T-cell (primary cell): ENCODE data around the gene SMAD4. TPM values are rescaled to one million over a fixed set of nuclear protein-coding genes. Genes with fewer than 3 reads are reported as not detected.

ENCODE experiments used
- ATAC-seq, 4 experiments: fragments of 200-7000 bp in 3 of 4; fragments of 150-1000 bp in 1 of 4; cut with Tn5 transposase; replicated peaks in 1 of 4; 1 replicate in 3 of 4; 2 replicates in 1 of 4; pipeline ENCODE4 v1.10.0; 2021; ENCODE audit warnings: moderate library complexity in 3 of 4, mild to moderate bottlenecking in 2 of 4, moderate number of reproducible peaks in 1 of 4
- CTCF ChIA-PET, 2 donors: fragments of 300-600 bp; sonication (Branson Sonifier 250); formaldehyde crosslinking; loops; one replicate each; lab custom pipeline; 2022; ENCODE audit warnings: antibody characterized with exemption in 2 of 2; lab: Charles Lee
- POLR2A ChIA-PET, 2 donors: fragments of 300-600 bp; sonication (Branson Sonifier 250); formaldehyde crosslinking; loops; one replicate each; lab custom pipeline; 2022; ENCODE audit warnings: antibody characterized with exemption in 2 of 2; lab: Charles Lee
- DNase-seq, 35 experiments: peaks; one replicate each; pipeline versions ENCODE4 v3.0.0 to v3.0.0-alpha.2; 2013 to 2023
- H3K27ac ChIP-seq: one replicate; pipeline ENCODE4 v1.5.1; 2013; ENCODE audit warnings: low read length
- H3K27me3 ChIP-seq, 2 experiments: replicated peaks in 1 of 2; 1 replicate in 1 of 2; 2 replicates in 1 of 2; pipeline versions ENCODE4 v1.6.1 to v1.7.0; 2013; ENCODE audit warnings: low read length in 1 of 2, mixed read lengths in 1 of 2; ENCODE audit not compliant: control insufficient read depth in 2 of 2, insufficient read depth in 2 of 2; ENCODE audit errors: extremely low read depth in 1 of 2
- H3K36me3 ChIP-seq, 2 donors: 1 replicate in 1 of 2; 2 replicates in 1 of 2; pipeline versions ENCODE4 v1.6.1 to v1.7.0; 2013; ENCODE audit warnings: low read length in 1 of 2; ENCODE audit not compliant: control insufficient read depth in 2 of 2, insufficient read depth in 1 of 2; ENCODE audit errors: extremely low read depth in 1 of 2
- H3K4me1 ChIP-seq, 2 experiments: 1 replicate in 1 of 2; 2 replicates in 1 of 2; pipeline versions ENCODE4 v1.6.1 to v1.7.0; 2013; ENCODE audit warnings: low read length in 2 of 2, mixed read lengths in 1 of 2; ENCODE audit not compliant: insufficient read depth in 2 of 2, control insufficient read depth in 1 of 2; ENCODE audit errors: extremely low read depth in 1 of 2
- H3K4me3 ChIP-seq, 2 donors: 1 replicate in 1 of 2; 2 replicates in 1 of 2; pipeline versions ENCODE4 v1.5.1 to v1.7.0; 2013; ENCODE audit warnings: mild to moderate bottlenecking in 2 of 2, low read length in 1 of 2, moderate library complexity in 1 of 2; ENCODE audit not compliant: control insufficient read depth in 1 of 2; ENCODE audit errors: extremely low read depth in 1 of 2
- H3K9me3 ChIP-seq: 2 replicates; pipeline ENCODE4 v1.7.0; 2013
- H3K27ac Mint-ChIP-seq, 2 donors: one replicate each; pipeline ENCODE4 v1.8.0; 2020 to 2021; ENCODE audit warnings: mild to moderate bottlenecking in 2 of 2, mixed read lengths in 2 of 2
- H3K27me3 Mint-ChIP-seq, 2 donors: one replicate each; pipeline ENCODE4 v1.8.0; 2021 to 2022; ENCODE audit warnings: mixed read lengths in 2 of 2
- H3K36me3 Mint-ChIP-seq: one replicate; pipeline ENCODE4 v1.8.0; 2021; ENCODE audit warnings: mixed read lengths
- H3K4me1 Mint-ChIP-seq, 3 donors: one replicate each; pipeline ENCODE4 v1.8.0; 2020 to 2022; ENCODE audit warnings: mixed read lengths in 3 of 3, mild to moderate bottlenecking in 1 of 3
- H3K4me3 Mint-ChIP-seq, 3 donors: one replicate each; pipeline ENCODE4 v1.8.0; 2020 to 2022; ENCODE audit warnings: mild to moderate bottlenecking in 3 of 3, mixed read lengths in 3 of 3, moderate library complexity in 3 of 3
- H3K9me3 Mint-ChIP-seq, 3 donors: one replicate each; pipeline ENCODE4 v1.8.0; 2020 to 2022; ENCODE audit warnings: mixed read lengths in 3 of 3
- WGBS: methylation state at CpG from one replicate; pipeline ENCODE4 v1.1.5; 2013; ENCODE audit warnings: missing lambda C conversion rate; ENCODE audit not compliant: insufficient coverage; 5-methylcytosine and 5-hydroxymethylcytosine counted together
- total RNA-seq, 35 experiments: library from RNA in 6 of 35; stranded (reverse) in 6 of 35; fragments of 120-200 nt in 1 of 35; gene quantifications; one replicate each; pipeline versions ENCODE4 v1.2.1 to v1.2.4 and lab custom pipeline; 2013 to 2026

Gene SMAD4
- total RNA-seq, 5 donors from 2014 or later (not counting 1 experiment from before 2014, with no cell fraction given): 80.9 to 124 (median 117) TPM

DNA sequence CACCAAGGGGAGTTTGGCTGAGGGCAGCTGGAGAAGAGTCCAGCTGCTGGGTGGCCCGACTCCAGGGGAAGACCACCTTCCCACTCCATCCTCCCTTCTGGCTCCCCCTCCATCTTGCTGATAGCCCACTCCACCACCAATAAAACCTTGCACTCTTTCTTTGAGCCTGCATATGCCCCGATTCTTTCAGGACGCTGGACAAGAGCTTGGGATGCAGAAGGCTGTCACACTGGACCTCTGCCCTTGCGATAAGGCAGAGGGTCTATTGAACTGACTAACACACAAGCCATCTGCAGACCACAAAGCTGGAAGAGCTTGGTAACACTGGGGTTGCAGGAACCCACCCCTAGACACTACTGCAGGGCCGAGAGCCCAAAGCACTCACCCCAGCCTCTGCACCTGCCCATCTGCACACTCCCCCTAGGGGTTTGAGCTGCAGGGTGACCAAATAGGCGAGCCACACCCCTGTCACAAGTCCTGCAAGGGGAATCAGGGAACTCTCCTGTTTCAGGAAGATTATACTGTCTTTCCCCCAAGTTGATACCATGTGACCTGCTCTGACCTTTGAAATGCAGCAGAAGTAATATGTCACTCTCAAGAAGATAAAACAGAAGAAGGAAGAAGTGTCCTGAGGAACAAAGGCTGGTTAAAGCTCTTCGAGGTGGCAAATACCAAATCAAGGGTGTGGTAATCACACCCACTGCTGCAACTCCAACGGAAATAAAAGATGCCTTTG, 70.5 kb downstream of the SMAD4 start:
- H3K4me3 Mint-ChIP-seq: no peak overlapping the region
- H3K4me1 Mint-ChIP-seq: no peaks in the 10 kb centered on the region
- POLR2A ChIA-PET: no interaction called here
- no peaks in the 10 kb centered on the region for H3K9me3 ChIP-seq
- no peak overlapping the region for H3K27ac Mint-ChIP-seq
- WGBS: 85% methylated on average over 4 of the region's 8 CpGs
- peaks cover 0 to 3% (median 0%) of the 10 kb centered on the region in 3 donors for H3K9me3 Mint-ChIP-seq
- no peak overlapping the region for H3K27ac ChIP-seq
- H3K36me3 ChIP-seq: no peaks in the 10 kb centered on the region
- H3K4me1 ChIP-seq: no peaks in the 10 kb centered on the region
- DNase-seq (no peak), ATAC-seq (no peak)
- peaks cover 3% of the 10 kb centered on the region for H3K36me3 Mint-ChIP-seq
- H3K4me3 ChIP-seq: no peak overlapping the region
- peaks cover 0 to 6% of the 10 kb centered on the region in 2 donors for H3K27me3 Mint-ChIP-seq
- CTCF ChIA-PET: no interaction called here
- H3K27me3 ChIP-seq: no peaks in the 10 kb centered on the region

DNA sequence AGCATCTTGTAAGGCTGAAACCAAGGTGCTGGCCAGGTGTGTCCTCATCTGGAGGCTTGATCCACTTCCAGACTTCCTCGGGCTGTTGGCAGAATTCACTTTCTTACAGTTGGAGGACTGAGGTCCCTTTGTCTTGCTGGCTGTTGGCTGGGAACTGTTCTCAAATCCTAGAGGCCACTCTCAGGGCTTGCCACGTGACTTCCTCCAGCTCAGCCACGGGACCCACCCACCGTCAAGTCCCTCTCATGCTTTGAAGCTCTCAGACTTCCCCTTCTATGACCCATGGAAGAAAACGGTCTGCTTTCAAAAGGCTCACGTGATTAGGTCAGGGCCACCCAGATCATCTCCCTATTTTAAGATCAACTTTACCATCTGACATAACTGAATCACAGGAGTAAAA, 77.1 kb downstream of the SMAD4 start:
- H3K9me3 Mint-ChIP-seq: peaks cover 0 to 3% (median 0%) of the 10 kb centered on the region in 3 donors
- H3K4me1 Mint-ChIP-seq: peaks cover 12 to 16% (median 12%) of the 10 kb centered on the region in 3 donors
- ChIA-PET POLR2A (interaction anchor here in 1 of 2 donors (0.6 kb wide), 1 partner anchor 912 kb away, joined by 6 read pairs; no protein-coding TSS in a partner anchor), CTCF (no interaction called here)
- H3K36me3 Mint-ChIP-seq: no peaks in the 10 kb centered on the region
- Histone ChIP-seq H3K27me3 (peaks cover 0 to 11% of the 10 kb centered on the region in 2 experiments), H3K4me1 (peaks cover 0 to 19% of the 10 kb centered on the region in 2 experiments), H3K4me3 (no peak overlapping the region), H3K27ac (no peak overlapping the region), H3K9me3 (no peaks in the 10 kb centered on the region), H3K36me3 (no peaks in the 10 kb centered on the region)
- peak in 1 of 35 experiments; percentile 2 for DNase-seq
- H3K27me3 Mint-ChIP-seq: no peaks in the 10 kb centered on the region
- 56% methylated on average over 6 of the region's 6 CpGs for WGBS
- peak overlapping the region in 1 of 2 donors; percentile 52 for H3K27ac Mint-ChIP-seq
- no peak for ATAC-seq
- H3K4me3 Mint-ChIP-seq: no peak overlapping the region

DNA sequence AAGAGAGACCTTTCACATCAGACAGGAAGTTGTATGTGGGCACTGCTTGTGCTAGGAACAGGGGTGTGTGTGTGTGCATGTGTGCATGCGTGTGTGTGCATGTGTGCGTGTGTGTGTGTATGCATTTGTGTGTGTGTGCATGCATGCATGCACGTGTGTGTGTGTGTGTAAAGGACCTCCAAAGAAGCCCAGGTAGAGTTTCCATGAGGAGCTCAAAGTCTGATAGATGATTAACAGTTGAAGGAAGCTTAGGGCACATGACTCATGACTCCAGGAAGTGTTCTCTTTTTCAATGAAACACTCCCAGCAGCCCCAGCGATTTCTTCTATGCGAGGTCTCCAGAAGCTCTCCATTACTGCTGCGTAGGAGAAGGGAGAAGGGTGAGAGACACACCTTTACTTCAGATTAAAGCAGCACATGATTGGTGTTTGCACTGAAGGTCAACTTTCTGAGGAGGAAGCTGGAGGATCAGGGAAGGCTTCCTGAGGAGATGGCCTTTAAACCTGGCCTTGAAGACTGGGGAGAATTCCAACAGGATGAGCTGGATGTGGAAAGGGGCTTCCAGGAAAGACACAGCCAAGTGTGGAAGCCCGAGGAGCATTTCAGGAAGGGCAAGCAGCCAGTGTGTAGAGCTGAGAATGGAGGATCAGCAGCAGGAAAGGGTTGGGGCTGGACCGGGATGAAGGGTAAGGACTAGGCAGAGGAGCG, 77.7 kb downstream of the SMAD4 start:
- Histone ChIP-seq H3K9me3 (no peaks in the 10 kb centered on the region), H3K4me1 (peaks cover 0 to 19% of the 10 kb centered on the region in 2 experiments), H3K36me3 (no peaks in the 10 kb centered on the region), H3K4me3 (no peak overlapping the region), H3K27me3 (peaks cover 0 to 11% of the 10 kb centered on the region in 2 experiments), H3K27ac (no peak overlapping the region)
- ChIA-PET POLR2A (interaction anchor here in 1 of 2 donors (0.6 kb wide), 1 partner anchor 912 kb away, joined by 6 read pairs; no protein-coding TSS in a partner anchor), CTCF (interaction anchor here (0.6 kb wide), 2 partner anchors 10 to 1856 kb away, joined by 3 read pairs; no protein-coding TSS in a partner anchor)
- no peak overlapping the region for H3K4me3 Mint-ChIP-seq
- WGBS: 76% methylated on average over 3 of the region's 9 CpGs
- no peaks in the 10 kb centered on the region for H3K36me3 Mint-ChIP-seq
- ATAC-seq (peak in 2 of 4 experiments; percentile 26 to 37), DNase-seq (no peak)
- no peaks in the 10 kb centered on the region for H3K27me3 Mint-ChIP-seq
- peaks cover 0 to under 1% (median 0%) of the 10 kb centered on the region in 3 donors for H3K9me3 Mint-ChIP-seq
- peak overlapping the region in 1 of 2 donors; percentile 52 for H3K27ac Mint-ChIP-seq
- peaks cover 12 to 16% (median 12%) of the 10 kb centered on the region in 3 donors for H3K4me1 Mint-ChIP-seq

DNA sequence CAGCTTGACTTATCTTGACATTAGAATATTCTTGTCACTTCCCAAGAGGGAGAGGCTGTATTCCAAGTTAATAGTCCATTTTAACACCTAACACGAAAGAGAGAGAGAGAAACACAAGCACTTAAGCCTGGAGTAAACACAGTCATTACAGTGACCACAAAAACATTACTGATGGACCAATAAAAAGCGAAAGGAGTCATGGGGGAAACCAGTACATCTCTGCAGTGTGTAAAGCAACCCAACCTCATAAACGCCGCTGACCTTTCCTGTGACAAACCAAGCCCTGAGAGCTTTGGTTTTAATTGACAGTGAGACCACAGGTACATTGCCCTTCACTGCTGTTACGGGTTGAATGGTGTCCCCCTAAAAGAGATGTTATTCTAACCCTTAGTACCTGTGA, 78.3 kb downstream of the SMAD4 start:
- WGBS: 90% methylated on average over 4 of the region's 5 CpGs
- Mint-ChIP-seq H3K27me3 (no peaks in the 10 kb centered on the region), H3K9me3 (no peaks in the 10 kb centered on the region), H3K36me3 (no peaks in the 10 kb centered on the region), H3K4me3 (no peak overlapping the region), H3K4me1 (peaks cover 12 to 16% (median 12%) of the 10 kb centered on the region in 3 donors), H3K27ac (no peak overlapping the region)
- no peak for ATAC-seq
- Histone ChIP-seq H3K9me3 (no peaks in the 10 kb centered on the region), H3K4me1 (peaks cover 0 to 19% of the 10 kb centered on the region in 2 experiments), H3K27me3 (peaks cover 0 to 11% of the 10 kb centered on the region in 2 experiments), H3K36me3 (no peaks in the 10 kb centered on the region), H3K4me3 (no peak overlapping the region), H3K27ac (no peak overlapping the region)
- POLR2A ChIA-PET: no interaction called here
- CTCF ChIA-PET: interaction anchor here in 1 of 2 donors (0.6 kb wide), 1 partner anchor 10 kb away, joined by 3 read pairs; no protein-coding TSS in a partner anchor
- no peak for DNase-seq

DNA sequence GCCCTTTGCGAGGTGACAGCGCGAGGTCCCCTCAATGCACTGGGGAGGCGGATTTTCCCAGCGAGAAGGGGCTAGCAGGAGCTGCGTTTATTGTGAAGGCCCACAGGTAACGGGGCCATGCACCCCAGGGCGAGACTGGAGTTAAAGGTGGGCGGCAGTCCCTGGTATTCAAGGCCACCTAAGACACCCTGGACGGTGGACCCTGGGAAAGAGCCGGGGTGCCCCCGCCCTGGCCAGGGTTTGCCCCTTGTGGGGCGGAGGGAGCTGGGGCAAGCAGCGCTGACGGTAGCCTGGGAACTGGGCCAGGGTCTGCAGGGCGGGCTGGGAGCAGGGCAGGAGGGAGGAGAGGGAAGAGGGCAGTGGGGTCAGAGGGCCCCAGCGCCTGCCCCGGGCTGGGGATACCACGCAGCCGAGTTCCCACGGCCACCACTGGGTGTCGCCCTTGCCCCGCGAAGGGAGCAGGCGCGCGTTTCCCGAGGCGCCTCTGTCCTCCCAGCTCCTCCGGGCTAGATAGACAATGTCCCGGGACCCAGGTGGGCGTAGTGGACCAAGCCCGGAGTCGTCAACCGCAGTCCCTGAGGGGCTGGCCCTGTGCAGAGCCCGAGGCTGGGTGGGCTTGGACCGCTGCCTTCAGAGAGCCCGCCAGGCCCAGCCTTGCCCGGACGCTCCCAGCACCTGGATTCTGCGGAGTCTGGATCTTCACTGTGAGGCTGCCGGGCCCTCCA, 80.2 kb downstream of the SMAD4 start:
- CTCF ChIA-PET: interaction anchor here in 1 of 2 donors (0.7 to 1.6 kb wide), 2 partner anchors 510 to 558 kb away, joined by 3 to 4 read pairs; no protein-coding TSS in a partner anchor
- H3K4me3 Mint-ChIP-seq: no peak overlapping the region

More for the DNA sequence above, 80.2 kb downstream of the SMAD4 start:
- H3K4me3 ChIP-seq: no peak overlapping the region
- Mint-ChIP-seq H3K27me3 (no peaks in the 10 kb centered on the region), H3K9me3 (no peaks in the 10 kb centered on the region), H3K27ac (no peak overlapping the region), H3K4me1 (peaks cover 12 to 16% (median 12%) of the 10 kb centered on the region in 3 donors), H3K36me3 (no peaks in the 10 kb centered on the region)
- DNase-seq (peak; percentile 6 to 71 (median 48)), ATAC-seq (peak; percentile 61 to 72 (median 70))
- H3K36me3 ChIP-seq: no peaks in the 10 kb centered on the region
- no peak overlapping the region for H3K27ac ChIP-seq
- POLR2A ChIA-PET: no interaction called here
- H3K9me3 ChIP-seq: no peaks in the 10 kb centered on the region
- peaks cover 0 to 11% of the 10 kb centered on the region in 2 experiments for H3K27me3 ChIP-seq
- 36% methylated on average over 42 of the region's 42 CpGs for WGBS
- H3K4me1 ChIP-seq: peaks cover 0 to 19% of the 10 kb centered on the region in 2 experiments
